Endodermal cell (in vitro differentiated cells): ENCODE results near the gene PLAGL2. TPM values are rescaled to one million over a fixed set of nuclear protein-coding genes. Genes with fewer than 3 reads are reported as not detected.
"Not testable (repeated sequence)": the region's sequence is repeated elsewhere in the genome, so short reads cannot be mapped to it uniquely, and the experiment has no call there.

Experiments
- DNase-seq: peaks from one replicate; pipeline ENCODE4 v3.0.0-alpha.2; 2017
- H3K27ac ChIP-seq: 2 replicates; pipeline ENCODE4 v1.5.1; 2013; ENCODE audit warnings: mild to moderate bottlenecking, low read depth, low read length, moderate library complexity
- H3K27me3 ChIP-seq: 2 replicates; pipeline ENCODE4 v1.6.1; 2013; ENCODE audit warnings: mild to moderate bottlenecking, low read length, moderate library complexity; ENCODE audit not compliant: insufficient read depth, control insufficient read depth, poor library complexity, severe bottlenecking
- H3K36me3 ChIP-seq: 2 replicates; pipeline ENCODE4 v1.7.0; 2013; ENCODE audit warnings: mild to moderate bottlenecking, low read length, moderate library complexity; ENCODE audit not compliant: control insufficient read depth, insufficient read depth
- H3K4me1 ChIP-seq: one replicate; pipeline ENCODE4 v1.7.0; 2013; ENCODE audit warnings: low read length; ENCODE audit not compliant: control insufficient read depth, insufficient read depth
- H3K4me3 ChIP-seq: 2 replicates; pipeline ENCODE4 v1.5.1; 2013; ENCODE audit warnings: mild to moderate bottlenecking, low read length, moderate library complexity
- H3K9ac ChIP-seq: 2 replicates; pipeline ENCODE4 v1.6.1; 2013; ENCODE audit warnings: mild to moderate bottlenecking, low read length, moderate library complexity; ENCODE audit not compliant: poor library complexity, severe bottlenecking; ENCODE audit errors: extremely low read depth
- H3K9me3 ChIP-seq: 2 replicates; pipeline ENCODE4 v1.6.1; 2013; ENCODE audit warnings: mild to moderate bottlenecking, low read length, moderate library complexity; ENCODE audit not compliant: control insufficient read depth
- H3K27ac Mint-ChIP-seq: 2 replicates; pipeline ENCODE4 v1.8.0; 2020; ENCODE audit warnings: mixed read lengths
- H3K27me3 Mint-ChIP-seq: 2 replicates; pipeline ENCODE4 v1.8.0; 2021; ENCODE audit warnings: mild to moderate bottlenecking, mixed read lengths; ENCODE audit not compliant: insufficient read depth
- H3K36me3 Mint-ChIP-seq: 2 replicates; pipeline ENCODE4 v1.8.0; 2020; ENCODE audit warnings: low read depth, mixed read lengths
- H3K4me1 Mint-ChIP-seq: 2 replicates; pipeline ENCODE4 v1.8.0; 2020; ENCODE audit warnings: mixed read lengths
- H3K4me3 Mint-ChIP-seq: 2 replicates; pipeline ENCODE4 v1.8.0; 2020; ENCODE audit warnings: mild to moderate bottlenecking, moderate library complexity, mixed read lengths
- H3K9me3 Mint-ChIP-seq: 2 replicates; pipeline ENCODE4 v1.8.0; 2020; ENCODE audit warnings: mild to moderate bottlenecking, mixed read lengths
- WGBS, 2 experiments: methylation state at CpG; one replicate each; pipeline versions ENCODE4 v1.1.5 to v1.1.7; 2013; ENCODE audit warnings: missing lambda C conversion rate in 2 of 2, mixed read lengths in 1 of 2; ENCODE audit not compliant: insufficient coverage in 1 of 2, insufficient read length in 1 of 2; 5-methylcytosine and 5-hydroxymethylcytosine counted together
- total RNA-seq, 2 donors: library from RNA; stranded (reverse); fragmentation: NEBNext Ultra II Directional in 1 of 2; extraction: Animal tissue kit (Norgen Biotek cat#: 25700) in 1 of 2; gene quantifications; 2 replicates in 1 of 2; 3 replicates in 1 of 2; pipeline ENCODE4 v1.2.1, GENCODE V29; 2021
- TF ChIP-seq, protein P1 (sequence below): fragments of 200-600 bp; sonication (generic); conservative IDR thresholded peaks from 2 replicates; pipeline ENCODE4 v1.5.0; 2021; ENCODE audit warnings: antibody characterized with exemption, mild to moderate bottlenecking

The PLAGL2 gene
- total RNA-seq, 2 donors from 2014 or later: 25.5 to 34.5 TPM

- H3K9me3 ChIP-seq: no peaks in the 10 kb centered on the region
- no peaks in the 10 kb centered on the region for H3K27me3 ChIP-seq
- H3K9ac ChIP-seq: no peak overlapping the region
- H3K36me3 ChIP-seq: peaks cover 59% of the 10 kb centered on the region
- Mint-ChIP-seq H3K9me3 (no peaks in the 10 kb centered on the region), H3K27ac (no peak overlapping the region), H3K27me3 (no peaks in the 10 kb centered on the region), H3K4me1 (peaks cover 38% of the 10 kb centered on the region), H3K36me3 (peaks cover 55% of the 10 kb centered on the region), H3K4me3 (no peak overlapping the region)
- no peak for DNase-seq
- peaks cover 7% of the 10 kb centered on the region for H3K4me1 ChIP-seq
- TF ChIP-seq, protein P1, sequence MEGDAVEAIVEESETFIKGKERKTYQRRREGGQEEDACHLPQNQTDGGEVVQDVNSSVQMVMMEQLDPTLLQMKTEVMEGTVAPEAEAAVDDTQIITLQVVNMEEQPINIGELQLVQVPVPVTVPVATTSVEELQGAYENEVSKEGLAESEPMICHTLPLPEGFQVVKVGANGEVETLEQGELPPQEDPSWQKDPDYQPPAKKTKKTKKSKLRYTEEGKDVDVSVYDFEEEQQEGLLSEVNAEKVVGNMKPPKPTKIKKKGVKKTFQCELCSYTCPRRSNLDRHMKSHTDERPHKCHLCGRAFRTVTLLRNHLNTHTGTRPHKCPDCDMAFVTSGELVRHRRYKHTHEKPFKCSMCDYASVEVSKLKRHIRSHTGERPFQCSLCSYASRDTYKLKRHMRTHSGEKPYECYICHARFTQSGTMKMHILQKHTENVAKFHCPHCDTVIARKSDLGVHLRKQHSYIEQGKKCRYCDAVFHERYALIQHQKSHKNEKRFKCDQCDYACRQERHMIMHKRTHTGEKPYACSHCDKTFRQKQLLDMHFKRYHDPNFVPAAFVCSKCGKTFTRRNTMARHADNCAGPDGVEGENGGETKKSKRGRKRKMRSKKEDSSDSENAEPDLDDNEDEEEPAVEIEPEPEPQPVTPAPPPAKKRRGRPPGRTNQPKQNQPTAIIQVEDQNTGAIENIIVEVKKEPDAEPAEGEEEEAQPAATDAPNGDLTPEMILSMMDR: no peak
- H3K27ac ChIP-seq: no peak overlapping the region
- WGBS, 2 experiments: 83 to 96% methylated on average over 2 to 4 of the region's 4 CpGs
- H3K4me3 ChIP-seq: no peak overlapping the region
Measured at GRCh38 chr20:32201296-32201976, 6.1 kb downstream of the PLAGL2 start.

- TF ChIP-seq, protein P1: no peak
Measured at GRCh38 chr20:32199006-32199405, 8.5 kb downstream of the PLAGL2 start.

DNA sequence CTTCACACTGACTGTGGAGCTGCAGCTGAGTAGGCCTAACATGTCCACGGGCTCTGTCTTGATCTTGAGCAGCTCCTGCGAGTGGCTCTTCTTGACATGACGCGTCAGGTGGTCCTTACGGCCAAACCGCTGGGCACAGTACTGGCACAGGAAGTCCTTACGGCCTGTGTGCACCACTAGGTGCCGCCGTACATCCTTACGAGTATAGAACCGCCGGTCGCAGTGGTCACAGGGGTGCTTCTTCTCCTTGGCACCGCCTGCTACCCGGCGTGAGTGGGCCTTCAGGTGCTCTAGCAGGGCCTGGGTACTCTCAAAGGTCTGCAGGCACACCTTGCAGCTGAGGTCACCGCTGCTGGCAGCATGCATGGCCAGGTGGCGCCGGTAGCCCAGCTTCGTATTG, 10.4 kb downstream of the PLAGL2 start:
- H3K27ac ChIP-seq, H3K9ac ChIP-seq, H3K4me3 Mint-ChIP-seq, H3K9me3 ChIP-seq, H3K4me1 Mint-ChIP-seq, H3K27ac Mint-ChIP-seq, DNase-seq, H3K4me1 ChIP-seq, H3K27me3 Mint-ChIP-seq, H3K4me3 ChIP-seq, H3K9me3 Mint-ChIP-seq, H3K27me3 ChIP-seq: not testable (repeated sequence)
- 93 to 99% methylated on average over 16 to 20 of the region's 20 CpGs for WGBS, 2 experiments
- H3K36me3 Mint-ChIP-seq: peaks cover 71% of the 10 kb centered on the region
- TF ChIP-seq, protein P1: peak; percentile 51
- H3K36me3 ChIP-seq: peaks cover 72% of the 10 kb centered on the region

More at GRCh38 chr20:32199006-32199405, 8.5 kb downstream of the PLAGL2 start:
- peaks cover 15% of the 10 kb centered on the region for H3K4me1 Mint-ChIP-seq
- no peak overlapping the region for H3K4me3 Mint-ChIP-seq
- no peak overlapping the region for H3K27ac Mint-ChIP-seq
- H3K27ac ChIP-seq: no peak overlapping the region
- H3K9me3 ChIP-seq: no peaks in the 10 kb centered on the region
- no peak for DNase-seq
- H3K27me3 Mint-ChIP-seq: no peaks in the 10 kb centered on the region
- no peaks in the 10 kb centered on the region for H3K4me1 ChIP-seq
- peaks cover 73% of the 10 kb centered on the region for H3K36me3 Mint-ChIP-seq
- peaks cover 79% of the 10 kb centered on the region for H3K36me3 ChIP-seq
- H3K27me3 ChIP-seq: no peaks in the 10 kb centered on the region
- no peaks in the 10 kb centered on the region for H3K9me3 Mint-ChIP-seq
- no peak overlapping the region for H3K9ac ChIP-seq
- no peak overlapping the region for H3K4me3 ChIP-seq
- 95 to 100% methylated on average over 2 to 4 of the region's 4 CpGs for WGBS, 2 experiments

- peaks cover 68% of the 10 kb centered on the region for H3K36me3 Mint-ChIP-seq
- H3K4me3 Mint-ChIP-seq, H3K9me3 ChIP-seq, H3K27me3 Mint-ChIP-seq, H3K9ac ChIP-seq, H3K27ac ChIP-seq, H3K27ac Mint-ChIP-seq, H3K4me3 ChIP-seq, DNase-seq, H3K9me3 Mint-ChIP-seq, H3K4me1 Mint-ChIP-seq, H3K4me1 ChIP-seq, H3K27me3 ChIP-seq: not testable (repeated sequence)
- peaks cover 67% of the 10 kb centered on the region for H3K36me3 ChIP-seq
- 95 to 98% methylated on average over 7 to 9 of the region's 11 CpGs for WGBS, 2 experiments
Measured at GRCh38 chr20:32196613-32197012, 10.9 kb downstream of the PLAGL2 start.
